ENCODE data around the gene SNORC.

The SNORC gene

GRCh38 chr2:232857158-232857563 lies 12.9 kb upstream of the SNORC start:
- TF ChIP-seq, protein P1, sequence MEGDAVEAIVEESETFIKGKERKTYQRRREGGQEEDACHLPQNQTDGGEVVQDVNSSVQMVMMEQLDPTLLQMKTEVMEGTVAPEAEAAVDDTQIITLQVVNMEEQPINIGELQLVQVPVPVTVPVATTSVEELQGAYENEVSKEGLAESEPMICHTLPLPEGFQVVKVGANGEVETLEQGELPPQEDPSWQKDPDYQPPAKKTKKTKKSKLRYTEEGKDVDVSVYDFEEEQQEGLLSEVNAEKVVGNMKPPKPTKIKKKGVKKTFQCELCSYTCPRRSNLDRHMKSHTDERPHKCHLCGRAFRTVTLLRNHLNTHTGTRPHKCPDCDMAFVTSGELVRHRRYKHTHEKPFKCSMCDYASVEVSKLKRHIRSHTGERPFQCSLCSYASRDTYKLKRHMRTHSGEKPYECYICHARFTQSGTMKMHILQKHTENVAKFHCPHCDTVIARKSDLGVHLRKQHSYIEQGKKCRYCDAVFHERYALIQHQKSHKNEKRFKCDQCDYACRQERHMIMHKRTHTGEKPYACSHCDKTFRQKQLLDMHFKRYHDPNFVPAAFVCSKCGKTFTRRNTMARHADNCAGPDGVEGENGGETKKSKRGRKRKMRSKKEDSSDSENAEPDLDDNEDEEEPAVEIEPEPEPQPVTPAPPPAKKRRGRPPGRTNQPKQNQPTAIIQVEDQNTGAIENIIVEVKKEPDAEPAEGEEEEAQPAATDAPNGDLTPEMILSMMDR (IDR thresholded peaks at IDR 0.05; ENCODE audit: low read depth, low read length), result no peak

GRCh38 chr2:232859385-232859916 lies 10.6 kb upstream of the SNORC start:
- TF ChIP-seq, protein P1 (IDR thresholded peaks at IDR 0.05; ENCODE audit: low read depth, low read length), result no peak
- H3K4me3 ChIP-seq (ENCODE audit: low read depth, low read length), result no peak overlapping the region

More at GRCh38 chr2:232857158-232857563, 12.9 kb upstream of the SNORC start:
- no peak overlapping the region for H3K4me3 ChIP-seq (ENCODE audit: low read depth, low read length)

DNA sequence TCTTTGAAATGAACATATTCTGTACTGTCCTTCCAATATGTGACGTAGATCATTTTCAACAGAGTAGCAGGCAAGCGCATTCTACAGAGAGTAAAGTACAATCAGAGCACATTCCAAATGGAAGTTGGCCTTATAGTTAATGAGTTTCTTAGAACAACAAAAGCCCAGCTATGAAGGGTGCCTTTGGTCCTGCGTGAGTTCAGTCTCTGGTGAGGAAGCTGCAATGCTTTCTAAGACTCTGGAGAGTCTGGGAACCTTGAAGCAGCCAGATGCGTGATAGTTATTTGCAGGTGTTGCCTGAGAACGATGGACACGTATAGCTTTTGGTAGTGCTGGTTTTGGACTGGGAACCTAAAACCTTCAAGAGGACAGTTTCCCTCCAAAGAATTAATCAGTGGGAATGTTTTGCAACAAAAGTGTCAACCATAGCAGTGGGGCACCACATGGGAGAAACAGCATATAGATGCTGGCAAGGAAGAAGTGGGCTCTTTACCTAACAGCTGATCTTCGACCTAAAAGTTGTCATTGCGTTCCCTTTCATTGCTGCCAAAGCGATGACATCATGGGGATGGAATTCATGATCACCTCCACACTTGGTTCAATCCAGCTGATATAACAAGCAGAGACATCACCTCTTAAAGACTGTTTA lies 9.3 kb upstream of the SNORC start:
- TF ChIP-seq, protein P1 (IDR thresholded peaks at IDR 0.05; ENCODE audit: low read depth, low read length), result no peak
- H3K4me3 ChIP-seq (ENCODE audit: low read depth, low read length), result no peak overlapping the region

DNA sequence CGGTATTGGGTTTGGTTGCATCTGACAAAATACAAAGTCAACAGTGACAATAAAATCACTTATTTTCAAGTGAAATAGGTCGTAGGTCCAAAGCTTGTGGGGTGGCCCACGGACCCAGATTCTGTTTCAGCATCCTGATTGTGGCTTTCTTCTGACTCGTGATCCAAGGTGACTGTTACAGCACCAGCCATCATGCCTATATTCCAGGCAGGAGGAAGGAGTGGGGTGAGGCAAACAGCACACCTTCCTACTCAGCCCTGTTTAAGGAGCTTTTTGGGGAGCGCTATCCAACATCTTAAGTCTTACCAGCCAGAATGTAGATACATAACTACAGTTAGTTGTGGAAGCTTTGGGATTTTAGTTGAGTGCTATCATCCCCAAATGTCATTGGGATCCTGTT lies 8.7 kb upstream of the SNORC start:
- no peak overlapping the region for H3K4me3 ChIP-seq (ENCODE audit: low read depth, low read length)
- TF ChIP-seq, protein P1 (IDR thresholded peaks at IDR 0.05; ENCODE audit: low read depth, low read length), result no peak

- no peak overlapping the region for H3K4me3 ChIP-seq (ENCODE audit: low read depth, low read length)
- TF ChIP-seq, protein P1 (IDR thresholded peaks at IDR 0.05; ENCODE audit: low read depth, low read length), result no peak
Measured at GRCh38 chr2:232863996-232864395, 6.1 kb upstream of the SNORC start.

GRCh38 chr2:232865165-232865564 lies 4.9 kb upstream of the SNORC start:
- TF ChIP-seq, protein P1 (IDR thresholded peaks at IDR 0.05; ENCODE audit: low read depth, low read length), result no peak
- H3K4me3 ChIP-seq (ENCODE audit: low read depth, low read length), result no peak overlapping the region

DNA sequence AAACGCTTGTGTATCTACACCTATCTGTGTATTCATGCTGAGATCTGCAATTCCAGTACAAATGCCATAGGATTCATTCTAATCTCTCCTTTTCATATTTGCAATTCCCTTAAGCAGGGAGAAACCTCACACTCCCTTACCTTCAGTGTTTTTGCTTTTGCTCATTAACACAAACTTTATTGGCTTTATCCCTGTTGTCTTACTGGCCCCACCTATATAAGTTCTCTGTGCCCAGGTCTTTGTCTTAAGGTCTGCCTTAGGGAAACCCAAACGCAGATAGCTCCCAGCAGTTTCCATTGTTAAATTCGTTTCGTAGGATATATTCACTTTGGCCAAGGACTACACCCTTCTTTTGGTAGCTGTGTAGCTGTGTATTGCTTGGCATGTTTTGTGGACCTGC lies 4.0 kb upstream of the SNORC start:
- TF ChIP-seq, protein P1 (IDR thresholded peaks at IDR 0.05; ENCODE audit: low read depth, low read length), result no peak
- no peak overlapping the region for H3K4me3 ChIP-seq (ENCODE audit: low read depth, low read length)

Data from WI38 (cell line).